IMR-90 (cell line): ENCODE measurements around the gene GIMAP4. TPM values are rescaled to one million over a fixed set of nuclear protein-coding genes. Genes with fewer than 3 reads are reported as not detected.

ENCODE experiments used
- ATAC-seq: fragments of 200-7000 bp; cut with Tn5 transposase; 2 replicates; pipeline ENCODE4 v1.9.1; 2020; ENCODE audit warnings: low read depth, mild to moderate bottlenecking, moderate library complexity
- BruUV-seq: library from RNA; stranded (reverse); fragments of 400-500 nt; replicated peaks from 2 replicates; lab custom pipeline; 2021; lab: Mats Ljungman, UMichigan
- CTCF ChIA-PET: fragments of 300-600 bp; formaldehyde crosslinking; extraction: SDS; loops from one replicate; lab custom pipeline; 2021; ENCODE audit warnings: antibody characterized with exemption; lab: Yijun Ruan, JAX
- POLR2A ChIA-PET: fragments of 300-600 bp; sonication (Branson Sonifier 250); formaldehyde crosslinking; loops from one replicate; lab custom pipeline; 2022; ENCODE audit warnings: antibody characterized with exemption; ENCODE audit not compliant: unreplicated experiment; lab: Charles Lee
- DNase-seq: peaks from one replicate; pipeline ENCODE4 v3.0.0; 2013
- H2AFZ ChIP-seq: replicated peaks from 2 replicates; pipeline ENCODE3; 2013; ENCODE audit warnings: low read length, mild to moderate bottlenecking; ENCODE audit not compliant: poor library complexity
- H2AK5ac ChIP-seq: 2 replicates; pipeline ENCODE4 v1.6.1; 2013; ENCODE audit warnings: low read depth, low read length, inconsistent platforms
- H2AK9ac ChIP-seq: replicated peaks from 2 replicates; pipeline ENCODE3; 2013; ENCODE audit warnings: mild to moderate bottlenecking, low read depth, low read length, moderate library complexity; ENCODE audit not compliant: poor library complexity
- H2BK120ac ChIP-seq: 2 replicates; pipeline ENCODE4 v1.6.1; 2013; ENCODE audit warnings: low read depth, low read length, inconsistent platforms
- H2BK15ac ChIP-seq: 3 replicates; pipeline ENCODE4 v1.6.1; 2013; ENCODE audit warnings: low read depth, low read length, inconsistent platforms
- H2BK20ac ChIP-seq: 2 replicates; pipeline ENCODE4 v1.6.1; 2013; ENCODE audit warnings: low read depth, mild to moderate bottlenecking, inconsistent platforms, low read length, moderate library complexity
- H2BK5ac ChIP-seq: 2 replicates; pipeline ENCODE4 v1.6.1; 2013; ENCODE audit warnings: mild to moderate bottlenecking, low read depth, low read length, inconsistent platforms; ENCODE audit not compliant: poor library complexity, severe bottlenecking
- H3K14ac ChIP-seq: replicated peaks from 2 replicates; pipeline ENCODE4 v1.6.1; 2013; ENCODE audit warnings: low read depth, low read length, inconsistent platforms
- H3K18ac ChIP-seq: 2 replicates; pipeline ENCODE4 v1.6.1; 2013; ENCODE audit warnings: low read depth, low read length, control low read depth
- H3K23ac ChIP-seq: 2 replicates; pipeline ENCODE4 v1.6.1; 2013; ENCODE audit warnings: low read depth, low read length, inconsistent platforms
- H3K27ac ChIP-seq: 2 replicates; pipeline ENCODE4 v1.5.1; 2013; ENCODE audit warnings: mild to moderate bottlenecking, control low read depth, low read length; ENCODE audit not compliant: insufficient read depth
- H3K27me3 ChIP-seq: 2 replicates; pipeline ENCODE4 v1.6.1; 2013; ENCODE audit warnings: low read length; ENCODE audit not compliant: control insufficient read depth, insufficient read depth
- H3K36me3 ChIP-seq: 2 replicates; pipeline ENCODE4 v1.6.1; 2013; ENCODE audit warnings: low read length, mixed read lengths; ENCODE audit not compliant: control insufficient read depth, insufficient read depth
- H3K4ac ChIP-seq: 2 replicates; pipeline ENCODE4 v1.6.1; 2013; ENCODE audit warnings: low read depth, low read length, inconsistent platforms
- H3K4me1 ChIP-seq: 2 replicates; pipeline ENCODE4 v1.6.1; 2013; ENCODE audit warnings: low read length, mixed read lengths; ENCODE audit not compliant: control insufficient read depth, insufficient read depth
- H3K4me2 ChIP-seq: 2 replicates; pipeline ENCODE4 v1.6.1; 2013; ENCODE audit warnings: low read depth, mild to moderate bottlenecking, control low read depth, low read length, moderate library complexity
- H3K4me3 ChIP-seq: 2 replicates; pipeline ENCODE4 v1.5.1; 2013; ENCODE audit warnings: low read depth, mild to moderate bottlenecking, control low read depth, low read length, moderate library complexity; ENCODE audit not compliant: insufficient read depth
- H3K56ac ChIP-seq: 2 replicates; pipeline ENCODE4 v1.6.1; 2013; ENCODE audit warnings: low read length, inconsistent platforms; ENCODE audit not compliant: insufficient read depth; ENCODE audit errors: extremely low read depth
- H3K79me1 ChIP-seq, 2 experiments: 2 replicates each; pipeline ENCODE4 v1.6.1; 2013; ENCODE audit warnings: low read length in 2 of 2, inconsistent platforms in 1 of 2, low read depth in 1 of 2
- H3K9ac ChIP-seq: 2 replicates; pipeline ENCODE4 v1.6.1; 2013; ENCODE audit warnings: low read depth, low read length, control low read depth
- H3K9me1 ChIP-seq: 2 replicates; pipeline ENCODE4 v1.6.1; 2013; ENCODE audit warnings: low read length, inconsistent platforms; ENCODE audit not compliant: insufficient read depth
- H3K9me3 ChIP-seq: 2 replicates; pipeline ENCODE4 v1.6.1; 2013; ENCODE audit warnings: low read length; ENCODE audit not compliant: control insufficient read depth, insufficient read depth
- H4K20me1 ChIP-seq: 2 replicates; pipeline ENCODE4 v1.6.1; 2013; ENCODE audit warnings: low read length, inconsistent platforms; ENCODE audit not compliant: insufficient read depth
- H4K5ac ChIP-seq: 2 replicates; pipeline ENCODE4 v1.6.1; 2013; ENCODE audit warnings: mild to moderate bottlenecking, low read depth, low read length, control low read depth
- H4K8ac ChIP-seq, 2 experiments: 2 replicates each; pipeline ENCODE4 v1.6.1; 2013; ENCODE audit warnings: low read depth in 2 of 2, low read length in 2 of 2, control low read depth in 1 of 2, inconsistent platforms in 1 of 2
- H4K91ac ChIP-seq: 2 replicates; pipeline ENCODE4 v1.6.1; 2013; ENCODE audit warnings: low read depth, low read length, inconsistent platforms; ENCODE audit not compliant: insufficient read depth
- CEBPB ChIP-seq: IDR thresholded peaks from 2 replicates; pipeline ENCODE4 v1.6.1; 2012; ENCODE audit warnings: low read depth, low read length, improper control_type of control experiment
- CHD1 ChIP-seq: IDR thresholded peaks from 2 replicates; pipeline ENCODE4 v1.6.1; 2012; ENCODE audit warnings: low read depth, low read length, improper control_type of control experiment
- ELK1 ChIP-seq: fragments of 150-350 bp; IDR thresholded peaks from 2 replicates; pipeline ENCODE4 v1.6.1; 2016; ENCODE audit warnings: low read depth, mild to moderate bottlenecking, low read length, moderate library complexity, borderline replicate concordance
- FOS ChIP-seq: fragments of 150-350 bp; IDR thresholded peaks from 2 replicates; pipeline ENCODE4 v1.6.1; 2016; ENCODE audit warnings: low read depth, low read length
- MXI1 ChIP-seq: IDR thresholded peaks from 2 replicates; pipeline ENCODE4 v1.6.1; 2012; ENCODE audit warnings: low read depth, mild to moderate bottlenecking, low read length, moderate library complexity, borderline replicate concordance
- NFE2L2 ChIP-seq: fragments of 150-350 bp; IDR thresholded peaks from 2 replicates; pipeline ENCODE4 v1.6.1; 2016; ENCODE audit warnings: low read depth, mild to moderate bottlenecking, low read length
- RFX5 ChIP-seq: IDR thresholded peaks from 2 replicates; pipeline ENCODE4 v1.8.0; 2012; ENCODE audit warnings: low read depth, mild to moderate bottlenecking, low read length, moderate library complexity
- SMC3 ChIP-seq: fragments of 150-350 bp; IDR thresholded peaks from 2 replicates; pipeline ENCODE4 v1.6.1; 2016; ENCODE audit warnings: low read depth, mild to moderate bottlenecking, antibody characterized with exemption, low read length, moderate library complexity
- USF2 ChIP-seq: fragments of 150-350 bp; IDR thresholded peaks from 2 replicates; pipeline ENCODE4 v1.6.1; 2017; ENCODE audit warnings: mild to moderate bottlenecking, antibody characterized with exemption, low read length, low read depth
- WGBS, 2 experiments: methylation state at CpG; one replicate each; pipeline versions ENCODE4 v1.1.5 to v1.1.7; 2013; ENCODE audit warnings: missing lambda C conversion rate in 2 of 2; ENCODE audit not compliant: insufficient read length in 1 of 2; ENCODE audit errors: extremely low coverage in 2 of 2; 5-methylcytosine and 5-hydroxymethylcytosine counted together
- dilution Hi-C: fragments of 300-500 bp; cut with HindIII; formaldehyde crosslinking; loops from one replicate; pipeline ENCODE4 v1.14.3; 2018; ENCODE audit warnings: low sequenced_read_pairs; ENCODE audit not compliant: unreplicated experiment
- in situ Hi-C: fragments of 300-500 bp; cut with MboI; formaldehyde crosslinking; loops from 3 replicates; pipeline ENCODE4 v1.14.3; 2019; ENCODE audit warnings: low sequenced_read_pairs, inconsistent platforms, mixed read lengths
- intact Hi-C: fragments of 100-400 bp; cut with micrococcal nuclease; formaldehyde crosslinking; loops from 2 replicates; pipeline ENCODE4 v1.10.0; 2022
- polyA plus RNA-seq, 3 experiments: library from polyadenylated mRNA; depleted of rRNA; stranded (reverse); fragments of >200 nt; gene quantifications; 2 replicates each; pipeline ENCODE4 v1.2.3, GENCODE V29; 2012; ENCODE audit warnings: low replicate concordance in 1 of 3
- total RNA-seq: library from RNA; depleted of rRNA; stranded (reverse); fragments of >200 nt; gene quantifications from 2 replicates; pipeline ENCODE4 v1.2.3, GENCODE V29; 2012

Gene GIMAP4
- total and polyA plus RNA-seq, 2 of the 4 experiments (the other 2 are of a cell fraction): not detected

- CTCF ChIA-PET: no interaction called here
- no TSS peak for BruUV-seq
- DNase-seq: no peak
Observed at GRCh38 chr7:150587551-150587950, 20.4 kb downstream of the GIMAP4 start.

More at GRCh38 chr7:150587551-150587950, 20.4 kb downstream of the GIMAP4 start:
- Histone ChIP-seq H3K27ac (no peak overlapping the region), H3K9ac (no peak overlapping the region), H2BK120ac (no peak overlapping the region), H2BK5ac (no peak overlapping the region), H4K91ac (no peak overlapping the region), H2AK9ac (no peak overlapping the region), H3K4me1 (no peaks in the 10 kb centered on the region), H4K20me1 (no peaks in the 10 kb centered on the region), H2AFZ (no peak overlapping the region), H3K18ac (no peak overlapping the region), H2BK20ac (no peak overlapping the region), H3K4ac (no peak overlapping the region), H3K36me3 (no peaks in the 10 kb centered on the region), H4K8ac (no peak overlapping the region), H3K23ac (no peak overlapping the region), H2BK15ac (no peak overlapping the region), H2AK5ac (no peak overlapping the region), H3K4me3 (no peak overlapping the region), H3K9me1 (no peaks in the 10 kb centered on the region), H3K4me2 (no peak overlapping the region), H3K79me1 (no peaks in the 10 kb centered on the region), H3K27me3 (no peaks in the 10 kb centered on the region), H3K56ac (no peak overlapping the region), H3K14ac (no peak overlapping the region), H4K5ac (no peak overlapping the region), H3K9me3 (peaks cover 7% of the 10 kb centered on the region)
- in situ Hi-C loops (no loop called here), dilution Hi-C loops (no loop called here), intact Hi-C loops (no loop called here)
- TF ChIP-seq CHD1: no peak
- no peak for TF ChIP-seq RFX5
- TF ChIP-seq FOS: no peak
- no peak for TF ChIP-seq USF2
- no peak for TF ChIP-seq CEBPB
- TF ChIP-seq SMC3: no peak
- TF ChIP-seq MXI1: no peak
- TF ChIP-seq ELK1: no peak
- TF ChIP-seq NFE2L2: no peak
- POLR2A ChIA-PET: no interaction called here
- ATAC-seq: no peak
- WGBS, 2 experiments: no CpG with 5 or more reads among the region's 1 CpG
